ENCODE results near the gene MGLL.

DNA sequence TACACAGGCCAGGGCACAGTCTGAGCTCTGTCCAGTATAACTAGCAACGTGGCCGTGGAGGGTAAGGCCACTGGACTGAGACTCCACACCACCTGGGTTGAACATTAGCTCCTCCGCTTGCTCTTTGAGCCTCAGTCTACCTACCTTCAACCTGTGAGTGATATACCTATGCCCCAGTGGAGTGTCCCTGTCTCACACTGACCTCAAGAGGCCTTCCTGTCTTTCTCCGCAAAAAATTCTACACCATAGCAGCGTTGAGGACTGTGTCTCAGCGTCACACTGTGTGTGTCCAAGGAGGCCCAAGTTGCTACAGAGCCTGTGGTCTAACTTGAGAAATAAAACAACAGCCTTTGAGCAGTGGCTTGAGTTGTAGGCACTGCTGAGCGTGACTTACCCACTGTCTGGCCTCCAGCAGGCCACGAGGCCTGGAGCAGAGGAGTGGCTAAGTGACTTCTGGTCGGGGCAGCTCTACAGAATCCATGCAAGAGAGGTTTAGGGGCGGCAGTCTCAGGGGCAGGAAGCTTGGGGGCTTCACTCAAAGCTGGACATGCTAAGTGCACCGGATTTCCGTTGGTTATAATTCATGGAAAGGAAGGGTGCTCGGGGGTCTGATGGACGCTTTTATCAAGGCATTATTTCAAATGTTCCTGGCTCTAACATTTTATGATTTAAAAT lies 2.0 kb upstream of the MGLL start:
- TF ChIP-seq, protein P1, sequence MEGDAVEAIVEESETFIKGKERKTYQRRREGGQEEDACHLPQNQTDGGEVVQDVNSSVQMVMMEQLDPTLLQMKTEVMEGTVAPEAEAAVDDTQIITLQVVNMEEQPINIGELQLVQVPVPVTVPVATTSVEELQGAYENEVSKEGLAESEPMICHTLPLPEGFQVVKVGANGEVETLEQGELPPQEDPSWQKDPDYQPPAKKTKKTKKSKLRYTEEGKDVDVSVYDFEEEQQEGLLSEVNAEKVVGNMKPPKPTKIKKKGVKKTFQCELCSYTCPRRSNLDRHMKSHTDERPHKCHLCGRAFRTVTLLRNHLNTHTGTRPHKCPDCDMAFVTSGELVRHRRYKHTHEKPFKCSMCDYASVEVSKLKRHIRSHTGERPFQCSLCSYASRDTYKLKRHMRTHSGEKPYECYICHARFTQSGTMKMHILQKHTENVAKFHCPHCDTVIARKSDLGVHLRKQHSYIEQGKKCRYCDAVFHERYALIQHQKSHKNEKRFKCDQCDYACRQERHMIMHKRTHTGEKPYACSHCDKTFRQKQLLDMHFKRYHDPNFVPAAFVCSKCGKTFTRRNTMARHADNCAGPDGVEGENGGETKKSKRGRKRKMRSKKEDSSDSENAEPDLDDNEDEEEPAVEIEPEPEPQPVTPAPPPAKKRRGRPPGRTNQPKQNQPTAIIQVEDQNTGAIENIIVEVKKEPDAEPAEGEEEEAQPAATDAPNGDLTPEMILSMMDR (IDR thresholded peaks at IDR 0.05; ENCODE audit: low read depth, low read length) = no peak
- no peak for TF ChIP-seq EZH2phosphoT487 (IDR thresholded peaks at IDR 0.05; ENCODE audit: low read depth)

All from OCI-LY3 (cell line).